ENCODE results near the gene GABRG3.

GABRG3 gene

GRCh38 chr15:27541581-27541980, 570.6 kb downstream of the GABRG3 start:
- in situ Hi-C loops (cut with MboI; ENCODE audit: low sequenced_read_pairs) = no loop called here

GRCh38 chr15:27545494-27546255, 574.7 kb downstream of the GABRG3 start:
- in situ Hi-C loops (cut with MboI; ENCODE audit: low sequenced_read_pairs) = no loop called here

- in situ Hi-C loops (cut with MboI; ENCODE audit: low sequenced_read_pairs) = no loop called here
Observed at GRCh38 chr15:27549746-27550145, 578.8 kb downstream of the GABRG3 start.

DNA sequence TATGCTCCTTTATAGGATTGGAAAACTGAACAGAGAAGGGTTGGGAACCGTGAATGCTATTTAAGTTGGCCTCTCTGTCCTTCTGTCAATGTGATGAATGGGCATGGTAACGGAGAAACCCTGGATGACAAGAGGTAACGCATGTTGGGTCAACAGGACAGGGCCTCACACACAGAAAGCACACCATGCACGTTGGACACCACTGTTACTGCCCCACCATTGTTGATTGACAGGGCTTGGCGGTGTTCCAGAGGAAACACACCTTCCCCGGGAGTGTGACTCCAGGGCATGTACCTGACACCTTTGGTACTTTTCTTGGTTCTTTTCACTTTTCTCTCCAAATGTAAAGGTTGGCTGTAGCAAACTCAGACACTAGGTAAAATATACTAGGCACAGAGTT, 579.7 kb downstream of the GABRG3 start:
- in situ Hi-C loops (cut with MboI; ENCODE audit: low sequenced_read_pairs) = no loop called here

GRCh38 chr15:27561816-27562215, 590.8 kb downstream of the GABRG3 start:
- in situ Hi-C loops (cut with MboI; ENCODE audit: low sequenced_read_pairs) = no loop called here

- in situ Hi-C loops (cut with MboI; ENCODE audit: low sequenced_read_pairs) = no loop called here
Observed at GRCh38 chr15:27563765-27564370, 592.9 kb downstream of the GABRG3 start.

DNA sequence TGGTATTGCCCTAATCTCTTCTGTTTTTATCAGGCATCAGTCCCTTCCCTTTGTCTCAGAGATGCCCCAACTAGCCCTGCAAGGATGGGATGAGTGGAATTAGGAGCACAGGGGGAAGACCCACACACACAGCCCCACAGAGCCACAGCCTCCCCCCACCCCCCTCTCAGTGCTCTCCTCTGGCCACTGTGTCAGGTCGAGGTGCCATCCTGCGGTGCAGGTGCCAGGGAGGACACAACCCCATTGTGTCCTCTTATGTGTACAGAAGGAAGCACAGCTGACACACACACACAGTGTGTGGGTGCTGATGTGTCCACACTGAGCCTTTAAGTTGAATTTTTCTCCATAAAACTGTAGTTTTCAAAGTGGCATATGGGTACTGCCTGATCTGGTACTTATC, 593.7 kb downstream of the GABRG3 start:
- in situ Hi-C loops (cut with MboI; ENCODE audit: low sequenced_read_pairs) = no loop called here

- in situ Hi-C loops (cut with MboI; ENCODE audit: low sequenced_read_pairs) = no loop called here
Observed at GRCh38 chr15:27570746-27571145, 599.8 kb downstream of the GABRG3 start.

DNA sequence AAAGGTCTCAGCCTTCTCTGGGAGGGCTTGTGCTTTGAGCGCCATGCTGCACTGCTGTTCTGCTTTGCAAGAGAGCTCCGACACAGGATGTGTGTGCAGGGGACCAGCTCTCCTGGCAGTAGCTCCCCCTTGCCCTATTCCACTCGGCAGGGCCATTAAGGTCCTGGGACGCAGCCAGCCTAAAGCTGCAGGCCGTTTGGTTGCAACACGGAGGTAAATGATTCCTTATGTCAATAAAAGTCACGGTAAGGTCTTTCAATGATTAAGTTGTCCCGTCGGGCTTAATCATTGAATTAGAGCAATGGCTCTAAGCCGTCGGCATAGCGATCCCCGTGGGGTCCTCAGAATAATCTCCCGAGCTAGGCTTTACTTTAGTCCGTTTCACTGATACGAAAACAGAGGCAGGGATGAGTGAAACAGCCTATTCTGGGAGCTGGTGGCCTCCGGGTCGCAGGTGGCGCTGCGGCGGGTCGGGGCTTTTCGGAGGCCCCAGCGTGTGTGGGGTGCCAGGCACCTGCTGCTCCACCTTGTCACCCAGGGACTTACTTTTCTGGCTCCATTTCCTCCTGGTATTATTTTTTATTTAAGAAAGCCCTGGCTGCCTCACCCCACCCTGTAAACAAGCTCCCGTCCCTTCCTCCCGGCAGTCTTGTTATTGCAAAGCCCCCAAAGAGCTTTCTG, 603.0 kb downstream of the GABRG3 start:
- in situ Hi-C loops (cut with MboI; ENCODE audit: low sequenced_read_pairs) = no loop called here

- in situ Hi-C loops (cut with MboI; ENCODE audit: low sequenced_read_pairs) = no loop called here
Observed at GRCh38 chr15:27574541-27575054, 603.6 kb downstream of the GABRG3 start.

- in situ Hi-C loops (cut with MboI; ENCODE audit: low sequenced_read_pairs) = no loop called here
Observed at GRCh38 chr15:27575521-27575920, 604.5 kb downstream of the GABRG3 start.

GRCh38 chr15:27576576-27576975, 605.6 kb downstream of the GABRG3 start:
- in situ Hi-C loops (cut with MboI; ENCODE audit: low sequenced_read_pairs) = no loop called here

DNA sequence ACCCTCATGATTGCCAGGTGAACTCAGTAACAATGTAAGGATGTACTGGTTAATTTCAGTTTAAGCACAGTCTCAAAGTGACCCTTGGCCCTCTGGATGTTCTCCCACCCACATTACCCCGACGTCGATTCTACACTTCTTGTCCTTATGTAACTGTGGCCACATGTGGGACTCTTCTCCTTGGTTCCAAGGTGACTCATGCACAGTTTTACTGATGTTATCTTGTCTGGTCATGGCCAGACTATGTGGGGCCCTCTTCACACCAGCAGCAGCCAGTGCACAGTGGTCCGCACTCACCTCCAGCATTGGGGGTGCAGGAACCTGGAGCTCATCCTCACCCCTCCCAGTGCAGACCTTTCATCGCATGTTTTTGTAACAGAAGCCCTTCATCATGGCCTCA, 608.8 kb downstream of the GABRG3 start:
- in situ Hi-C loops (cut with MboI; ENCODE audit: low sequenced_read_pairs) = no loop called here

DNA sequence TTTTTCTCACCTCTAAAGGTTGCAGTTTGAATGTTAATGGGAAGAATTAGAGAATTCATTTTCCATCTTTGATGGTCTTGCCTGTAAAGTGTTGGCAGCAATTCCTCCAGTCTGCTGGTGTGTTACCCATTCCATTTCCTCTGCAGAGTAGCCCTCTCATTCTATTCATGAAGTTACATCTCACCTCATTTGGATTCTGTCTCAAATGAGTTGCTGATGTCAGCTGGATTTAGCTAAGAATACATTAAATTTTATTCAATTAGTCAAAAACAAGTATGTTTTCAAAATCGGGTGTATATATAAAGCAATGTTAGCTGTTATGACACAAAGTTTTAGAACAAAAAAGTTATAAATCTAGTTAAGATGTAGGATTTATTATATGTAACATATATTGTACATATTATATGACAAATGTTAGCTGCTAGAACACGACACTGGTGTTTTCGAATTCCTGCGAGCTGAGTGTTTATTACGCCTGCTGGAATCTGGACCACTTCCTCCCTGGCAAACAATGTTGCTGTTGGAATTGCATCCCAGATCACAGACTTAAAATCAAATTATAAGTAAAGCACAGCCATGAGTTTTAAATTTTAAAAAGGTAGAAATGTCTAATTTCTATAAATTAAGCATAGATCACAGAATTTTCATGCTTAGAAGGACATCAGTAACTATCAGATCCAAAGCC, 611.9 kb downstream of the GABRG3 start:
- in situ Hi-C loops (cut with MboI; ENCODE audit: low sequenced_read_pairs) = no loop called here

DNA sequence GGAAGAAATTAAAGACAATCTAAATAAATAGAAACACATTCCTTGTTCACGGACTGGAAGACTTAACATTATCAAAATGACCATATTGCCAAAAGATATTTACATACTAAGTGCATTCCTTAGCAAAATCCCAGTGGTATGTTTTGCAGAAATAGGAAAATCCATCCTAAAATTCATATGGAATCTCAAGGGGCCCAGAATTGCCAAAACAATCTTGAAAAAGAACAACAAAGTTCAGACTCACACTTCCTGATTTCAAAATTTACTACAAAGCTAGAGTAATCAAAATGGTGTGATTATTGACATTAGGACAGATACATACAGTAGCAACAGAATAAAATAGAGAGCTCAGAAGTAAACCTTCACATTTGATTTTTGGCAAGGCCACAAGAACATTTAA, 612.7 kb downstream of the GABRG3 start:
- in situ Hi-C loops (cut with MboI; ENCODE audit: low sequenced_read_pairs) = no loop called here

DNA sequence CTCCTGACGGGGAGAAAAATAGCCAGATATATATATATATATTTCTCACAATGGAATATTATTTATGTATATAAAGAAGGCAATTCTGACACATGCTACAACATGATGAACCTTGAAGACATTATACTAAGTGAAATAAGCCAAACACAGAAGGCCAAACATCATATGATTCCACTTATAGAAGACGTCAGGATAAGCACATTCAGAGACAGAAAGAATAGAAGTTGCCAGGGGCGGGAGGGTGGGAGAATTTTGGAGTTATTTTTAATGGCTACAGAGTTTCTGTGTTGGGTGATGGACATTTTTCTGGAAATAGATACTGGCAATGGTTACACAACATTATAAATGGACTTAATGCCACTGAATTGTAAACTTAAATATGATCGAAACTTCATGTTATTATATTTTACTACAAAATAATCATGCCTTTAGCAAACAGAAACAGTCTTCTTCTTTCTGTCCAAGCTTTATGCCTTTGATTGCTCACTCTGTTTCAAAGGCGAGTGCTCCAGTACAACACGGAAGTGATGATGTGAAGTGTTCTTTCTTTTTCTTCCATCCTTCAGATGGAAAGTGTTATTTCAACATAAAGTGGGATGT, 614.2 kb downstream of the GABRG3 start:
- in situ Hi-C loops (cut with MboI; ENCODE audit: low sequenced_read_pairs) = no loop called here

DNA sequence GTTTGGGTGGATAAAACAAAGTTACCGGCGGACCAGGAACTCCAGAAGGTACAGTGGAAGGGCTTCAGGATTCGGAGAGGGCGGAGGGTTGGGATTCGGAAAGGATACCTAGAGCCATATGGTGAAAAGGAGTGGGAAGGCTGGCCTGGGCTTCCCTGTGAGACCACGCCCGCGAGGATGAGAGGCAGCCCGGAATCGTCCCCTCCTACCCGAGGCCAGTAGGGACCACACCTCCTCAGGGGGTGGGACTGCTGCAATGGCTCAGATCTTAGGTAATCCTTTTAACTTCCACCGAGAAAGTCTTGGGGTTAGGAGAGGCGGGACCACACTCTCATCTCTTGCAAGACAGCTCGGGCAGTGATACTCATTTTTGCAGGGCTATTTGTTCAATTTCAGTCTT, 616.8 kb downstream of the GABRG3 start:
- in situ Hi-C loops (cut with MboI; ENCODE audit: low sequenced_read_pairs) = no loop called here

- in situ Hi-C loops (cut with MboI; ENCODE audit: low sequenced_read_pairs) = no loop called here
Observed at GRCh38 chr15:27589260-27589659, 618.3 kb downstream of the GABRG3 start.

DNA sequence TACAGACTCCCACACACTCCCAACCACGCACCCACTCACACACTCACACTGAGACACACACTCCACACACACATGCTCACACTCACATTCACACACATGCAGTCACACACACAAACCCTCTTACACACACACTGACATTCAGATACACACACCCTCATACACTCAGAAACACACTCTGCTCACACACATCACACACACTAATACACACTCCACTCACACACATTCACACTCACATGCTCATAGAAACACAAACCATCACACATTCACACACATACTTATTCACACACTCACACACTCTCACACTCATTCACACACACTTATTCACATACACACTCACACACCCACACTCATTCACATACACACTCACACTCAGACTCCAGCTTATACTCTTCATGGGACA, 618.8 kb downstream of the GABRG3 start:
- in situ Hi-C loops (cut with MboI; ENCODE audit: low sequenced_read_pairs) = no loop called here

All from HL-60/S4 treated with retinoic acid at 250 ng/mL for 4 days and 3 days (cell line).